Tibial nerve (tissue), 4 donors: ENCODE data around the gene SLC25A15. TPM values are rescaled to one million over a fixed set of nuclear protein-coding genes. Genes with fewer than 3 reads are reported as not detected.

Experiments used
- DNase-seq, 2 donors: peaks; one replicate each; pipeline ENCODE4 v3.0.0-alpha.2; 2019; ENCODE audit warnings: low spot score in 2 of 2
- H3K27ac ChIP-seq, 4 donors: fragments of 200-600 bp; sonication (generic) in 3 of 4; one replicate each; pipeline ENCODE4 v1.5.1; 2017 to 2019; ENCODE audit warnings: mild to moderate bottlenecking in 1 of 4
- H3K27me3 ChIP-seq, 2 donors: fragments of 200-600 bp; sonication (generic) in 1 of 2; one replicate each; pipeline versions ENCODE4 v1.5.1 to v1.6.0; 2017 to 2019
- H3K36me3 ChIP-seq, 3 donors: fragments of 200-600 bp; sonication (generic); one replicate each; pipeline ENCODE4 v1.5.1; 2018 to 2019
- H3K4me1 ChIP-seq, 4 donors: fragments of 200-600 bp; sonication (generic) in 3 of 4; one replicate each; pipeline ENCODE4 v1.5.1; 2017 to 2019
- H3K4me3 ChIP-seq, 4 donors: fragments of 200-600 bp; sonication (generic) in 3 of 4; one replicate each; pipeline ENCODE4 v1.5.1; 2017 to 2019; ENCODE audit warnings: mild to moderate bottlenecking in 1 of 4, moderate library complexity in 1 of 4
- H3K9me3 ChIP-seq, 4 donors: fragments of 200-600 bp; sonication (generic) in 3 of 4; one replicate each; pipeline ENCODE4 v1.5.1; 2017 to 2019
- CTCF ChIP-seq, 5 experiments: fragments of 200-600 bp in 3 of 5; fragments of 450-650 bp in 2 of 5; sonication (generic) in 3 of 5; IDR thresholded peaks; one replicate each; pipeline ENCODE4 v1.5.1; 2016 to 2019; ENCODE audit warnings: antibody characterized with exemption in 5 of 5, mild to moderate bottlenecking in 3 of 5, moderate library complexity in 2 of 5
- EP300 ChIP-seq, 2 donors: sonication (generic); formaldehyde crosslinking; IDR thresholded peaks; one replicate each; pipeline ENCODE4 v1.6.1; 2017; ENCODE audit warnings: antibody characterized with exemption in 2 of 2, mild to moderate bottlenecking in 1 of 2
- POLR2A ChIP-seq, 2 donors: fragments of 450-650 bp; IDR thresholded peaks; one replicate each; pipeline ENCODE4 v1.6.1; 2017; ENCODE audit warnings: antibody characterized with exemption in 2 of 2, mild to moderate bottlenecking in 2 of 2, moderate library complexity in 2 of 2
- WGBS, 2 donors: methylation state at CpG; one replicate each; pipeline ENCODE4 v1.1.5; 2018; 5-methylcytosine and 5-hydroxymethylcytosine counted together
- total RNA-seq, 4 donors: library from RNA; depleted of rRNA; stranded (reverse); fragments of >200 nt; gene quantifications; one replicate each; pipeline ENCODE4 v1.1.0, GENCODE V29; 2016

The SLC25A15 gene
- total RNA-seq, 4 donors from 2014 or later, result 3.1 to 9.4 (median 7.0) TPM

GRCh38 chr13:40806241-40806640, 16.8 kb downstream of the SLC25A15 start:
- Histone ChIP-seq H3K27me3 (no peaks in the 10 kb centered on the region), H3K9me3 (no peaks in the 10 kb centered on the region), H3K4me3 (no peak overlapping the region), H3K36me3 (peaks cover 0 to 98% (median 11%) of the 10 kb centered on the region in 3 donors), H3K27ac (no peak overlapping the region), H3K4me1 (no peaks in the 10 kb centered on the region)
- DNase-seq, result no peak
- TF ChIP-seq POLR2A (IDR thresholded peaks at IDR 0.05) (no peak), EP300 (IDR thresholded peaks at IDR 0.05) (no peak), CTCF (IDR thresholded peaks at IDR 0.05) (no peak)
- 81 to 85% methylated on average over 1 of the region's 1 CpG for whole genome bisulfite sequencing, 2 donors

- 92 to 95% methylated on average over 5 of the region's 5 CpGs for WGBS, 2 donors
- Histone ChIP-seq H3K4me3 (no peak overlapping the region), H3K4me1 (no peaks in the 10 kb centered on the region), H3K27me3 (no peaks in the 10 kb centered on the region), H3K36me3 (peaks cover 0 to 99% (median 8%) of the 10 kb centered on the region in 3 donors), H3K27ac (no peak overlapping the region), H3K9me3 (peaks cover 0 to 2% (median 0%) of the 10 kb centered on the region in 4 donors)
- DNase-seq, result no peak
- TF ChIP-seq POLR2A (IDR thresholded peaks at IDR 0.05), result no peak
- no peak for TF ChIP-seq CTCF (IDR thresholded peaks at IDR 0.05)
- no peak for TF ChIP-seq EP300 (IDR thresholded peaks at IDR 0.05)
Observed at GRCh38 chr13:40809471-40809870, 20.1 kb downstream of the SLC25A15 start.

- no peaks in the 10 kb centered on the region for H3K27me3 ChIP-seq
- H3K9me3 ChIP-seq, result peaks cover 0 to 26% (median 2%) of the 10 kb centered on the region in 4 donors
- WGBS, 2 donors, result 73 to 81% methylated on average over 4 of the region's 4 CpGs
- no peak overlapping the region for H3K27ac ChIP-seq
- DNase-seq, result no peak
- peaks cover 0 to 93% (median 8%) of the 10 kb centered on the region in 3 donors for H3K36me3 ChIP-seq
- no peak overlapping the region for H3K4me3 ChIP-seq
- TF ChIP-seq EP300 (IDR thresholded peaks at IDR 0.05), result no peak
- TF ChIP-seq POLR2A (IDR thresholded peaks at IDR 0.05), result no peak
- no peak for TF ChIP-seq CTCF (IDR thresholded peaks at IDR 0.05)
- no peaks in the 10 kb centered on the region for H3K4me1 ChIP-seq
Observed at GRCh38 chr13:40812102-40812501, 22.7 kb downstream of the SLC25A15 start.

GRCh38 chr13:40812724-40813445, 23.5 kb downstream of the SLC25A15 start:
- no peak overlapping the region for H3K27ac ChIP-seq
- no peaks in the 10 kb centered on the region for H3K27me3 ChIP-seq
- no peaks in the 10 kb centered on the region for H3K4me1 ChIP-seq
- peaks cover 0 to 33% (median 2%) of the 10 kb centered on the region in 4 donors for H3K9me3 ChIP-seq
- H3K4me3 ChIP-seq, result no peak overlapping the region
- peaks cover 0 to 89% (median 8%) of the 10 kb centered on the region in 3 donors for H3K36me3 ChIP-seq
- 86 to 100% methylated on average over 1 to 2 of the region's 6 CpGs for WGBS, 2 donors
- TF ChIP-seq CTCF (IDR thresholded peaks at IDR 0.05) (no peak), EP300 (IDR thresholded peaks at IDR 0.05) (no peak), POLR2A (IDR thresholded peaks at IDR 0.05) (no peak)
- DNase-seq, result no peak

GRCh38 chr13:40813667-40814454, 24.4 kb downstream of the SLC25A15 start:
- H3K4me1 ChIP-seq, result no peaks in the 10 kb centered on the region
- 81 to 85% methylated on average over 6 to 7 of the region's 7 CpGs for WGBS, 2 donors
- no peak overlapping the region for H3K27ac ChIP-seq
- H3K36me3 ChIP-seq, result peaks cover 0 to 89% (median 8%) of the 10 kb centered on the region in 3 donors
- peaks cover 0 to 36% (median 2%) of the 10 kb centered on the region in 4 donors for H3K9me3 ChIP-seq
- no peaks in the 10 kb centered on the region for H3K27me3 ChIP-seq
- DNase-seq, result no peak
- TF ChIP-seq EP300 (IDR thresholded peaks at IDR 0.05), result no peak
- peak in 2 of 5 experiments; percentile 7 to 23 for TF ChIP-seq CTCF (IDR thresholded peaks at IDR 0.05)
- no peak for TF ChIP-seq POLR2A (IDR thresholded peaks at IDR 0.05)
- no peak overlapping the region for H3K4me3 ChIP-seq
